COLO668 (cell line): ENCODE data around the gene CRTAC1.

Source experiments
- DNase-seq: peaks from one replicate; lab custom pipeline; 2025; ENCODE audit not compliant: unreplicated experiment; lab: John Stamatoyannopoulos, UW

Gene CRTAC1

DNA sequence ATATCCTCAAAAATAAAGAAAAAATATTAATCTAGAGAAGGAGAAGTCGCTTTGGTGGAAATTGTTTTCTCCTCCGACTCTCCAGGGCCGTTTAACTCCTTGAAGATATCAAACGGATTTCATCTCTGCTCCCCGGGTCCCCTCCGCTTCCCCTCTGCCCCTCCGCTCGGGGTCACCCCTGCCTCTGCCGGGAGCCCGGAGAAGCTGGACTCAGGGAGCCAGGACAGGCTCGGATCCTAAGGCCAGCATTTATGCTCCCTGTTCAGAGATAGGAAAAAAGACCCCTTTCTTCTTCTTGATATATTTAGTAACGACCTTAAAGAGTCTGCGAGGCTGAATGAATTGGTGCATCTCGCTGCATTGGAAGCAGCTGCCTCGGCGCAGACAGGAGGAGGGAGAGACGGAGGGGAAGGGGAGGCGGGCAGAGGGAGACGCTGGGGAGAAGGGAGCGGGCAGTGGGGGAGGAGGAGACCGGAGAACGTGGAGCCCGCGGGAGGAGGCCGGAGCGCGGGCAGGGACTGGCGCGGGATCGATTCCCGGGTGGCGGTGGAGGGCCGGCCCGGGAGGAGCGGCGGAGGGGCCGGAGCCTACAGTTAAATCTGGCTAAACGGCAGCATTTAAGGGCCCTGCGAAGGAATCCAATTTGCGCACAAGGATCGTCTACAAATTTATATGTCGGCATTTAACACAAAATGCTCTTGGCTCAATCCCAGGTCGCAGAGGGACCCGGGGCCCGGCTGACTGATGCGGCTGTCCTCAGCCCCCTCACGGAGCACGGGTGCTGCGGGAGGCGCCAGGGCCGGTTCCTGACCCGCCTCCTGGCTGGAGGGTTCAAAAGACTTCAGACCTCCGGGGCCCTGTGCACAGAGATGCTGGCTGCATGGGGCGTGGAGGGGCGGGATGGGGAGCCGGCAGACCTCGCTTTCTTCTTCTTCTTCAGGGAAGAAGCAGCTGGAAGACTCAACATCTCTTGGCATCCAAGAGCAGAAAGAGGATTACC is 55.6 kb downstream of the CRTAC1 start:
- DNase-seq, result no peak

DNA sequence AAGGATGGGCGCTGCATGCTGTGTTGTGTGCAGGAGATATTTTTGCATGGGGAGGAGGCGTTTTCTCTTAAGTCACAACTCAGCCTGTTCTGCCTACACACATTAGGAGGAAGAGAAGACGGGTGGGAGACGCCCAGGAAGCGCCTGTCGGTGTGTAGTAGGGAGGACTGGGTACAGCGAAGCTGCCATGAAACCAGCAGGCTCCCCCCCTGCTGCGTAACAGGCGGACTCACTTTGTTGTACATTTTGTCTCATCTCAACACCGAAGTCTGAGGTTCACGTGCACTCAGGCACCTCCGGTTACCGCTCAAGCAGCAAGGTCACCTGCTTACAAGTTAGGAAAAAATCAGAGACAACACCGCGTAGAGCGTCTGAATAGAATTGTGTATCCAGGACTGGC is 56.3 kb downstream of the CRTAC1 start:
- no peak for DNase-seq

DNA sequence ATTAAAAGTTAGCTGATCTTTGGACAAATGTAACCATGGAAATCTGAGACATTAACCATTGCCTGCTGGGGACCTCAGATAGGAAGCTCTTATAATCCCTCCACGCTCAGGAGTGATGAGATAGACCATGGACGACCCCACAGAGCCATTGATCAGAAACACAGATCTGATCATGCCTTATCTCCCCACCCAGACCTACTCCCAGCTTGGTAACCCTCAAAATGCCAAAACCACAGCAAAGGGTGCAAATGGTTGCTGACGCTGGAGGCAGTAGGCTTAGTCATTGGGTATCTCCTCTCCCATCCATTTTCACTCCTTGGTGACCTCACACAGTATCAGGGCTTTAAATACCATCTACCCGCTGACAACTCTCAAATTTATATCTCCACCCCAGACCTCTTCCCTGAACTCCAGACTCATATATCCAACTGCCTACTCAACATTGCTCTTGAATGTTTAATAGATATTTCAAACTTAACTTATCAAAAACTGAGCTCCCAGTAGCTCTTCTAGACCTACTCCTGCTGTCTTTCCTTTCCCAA is 60.8 kb downstream of the CRTAC1 start:
- no peak for DNase-seq

DNA sequence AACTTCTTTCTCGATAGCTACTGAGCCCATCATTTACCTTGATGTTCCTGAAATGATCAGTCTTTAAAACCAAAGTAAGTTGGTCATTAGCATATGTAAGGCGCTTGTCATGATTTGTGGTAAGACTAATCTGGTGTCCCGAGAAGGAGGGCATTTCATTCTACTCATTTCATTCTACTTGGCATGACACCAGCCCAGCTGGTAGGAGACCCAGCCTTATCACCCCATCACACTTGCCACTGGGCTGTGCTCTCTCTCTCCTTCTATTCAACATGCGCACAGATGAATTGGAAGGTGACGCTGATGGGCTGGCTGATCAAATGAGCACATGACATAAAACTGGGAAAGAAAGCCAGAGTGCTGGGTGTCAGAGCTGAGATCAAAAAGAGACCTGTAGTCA is 65.7 kb downstream of the CRTAC1 start:
- no peak for DNase-seq

DNA sequence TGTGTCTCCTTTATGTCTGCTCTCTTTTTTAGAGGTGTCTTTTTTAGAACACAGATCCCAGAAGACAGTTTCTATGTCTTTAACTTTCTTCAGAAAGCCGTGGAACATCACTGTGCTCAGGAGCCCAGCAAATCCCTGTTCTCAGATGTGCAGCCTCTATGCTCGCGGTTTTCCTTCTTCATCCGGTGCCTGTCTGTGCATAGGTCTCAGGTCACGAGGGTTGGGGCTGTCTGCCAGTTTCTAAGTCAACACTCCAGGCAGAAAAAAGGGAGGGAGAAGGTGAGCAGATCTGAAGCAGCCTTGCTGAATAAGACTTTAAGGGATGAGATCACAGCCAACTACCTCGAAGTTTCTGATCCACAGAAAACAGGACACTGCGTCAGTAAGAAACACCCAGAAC is 68.5 kb downstream of the CRTAC1 start:
- DNase-seq, result no peak

DNA sequence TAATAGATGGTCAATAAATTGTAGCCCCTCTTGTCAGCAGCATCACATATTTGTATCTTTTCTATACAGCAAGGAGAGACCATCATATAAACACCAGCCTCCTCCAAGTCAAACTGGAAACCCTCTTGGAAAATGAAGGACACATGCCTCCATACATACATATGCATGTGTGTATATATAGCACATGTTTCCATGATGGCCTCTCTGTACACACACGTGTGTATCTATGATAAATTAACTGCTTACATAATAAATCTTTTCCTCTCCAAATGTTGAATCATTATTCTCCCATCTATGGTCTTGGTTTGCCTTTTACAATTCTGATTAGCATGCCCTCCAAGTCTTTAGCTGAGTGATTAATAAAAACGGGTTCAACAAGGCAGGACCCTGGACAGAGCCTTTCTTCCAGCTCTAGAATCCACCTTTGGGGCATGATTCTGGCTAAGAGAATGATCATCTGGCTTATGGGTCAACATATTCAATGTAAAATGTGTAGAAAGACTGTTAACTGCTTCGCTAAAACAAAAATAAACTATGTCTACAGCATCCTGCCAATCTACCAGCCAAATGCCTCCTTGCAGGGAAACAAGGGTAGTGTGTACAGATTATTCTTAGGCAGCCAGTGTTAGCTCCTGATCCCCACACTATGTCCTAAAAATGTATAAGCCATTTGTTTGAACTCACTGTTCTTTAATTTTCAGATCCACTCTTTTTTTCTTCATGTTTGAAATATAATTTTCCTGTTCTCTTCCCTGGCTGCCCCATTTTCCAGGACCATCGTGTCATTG is 70.0 kb downstream of the CRTAC1 start:
- DNase-seq, result no peak

DNA sequence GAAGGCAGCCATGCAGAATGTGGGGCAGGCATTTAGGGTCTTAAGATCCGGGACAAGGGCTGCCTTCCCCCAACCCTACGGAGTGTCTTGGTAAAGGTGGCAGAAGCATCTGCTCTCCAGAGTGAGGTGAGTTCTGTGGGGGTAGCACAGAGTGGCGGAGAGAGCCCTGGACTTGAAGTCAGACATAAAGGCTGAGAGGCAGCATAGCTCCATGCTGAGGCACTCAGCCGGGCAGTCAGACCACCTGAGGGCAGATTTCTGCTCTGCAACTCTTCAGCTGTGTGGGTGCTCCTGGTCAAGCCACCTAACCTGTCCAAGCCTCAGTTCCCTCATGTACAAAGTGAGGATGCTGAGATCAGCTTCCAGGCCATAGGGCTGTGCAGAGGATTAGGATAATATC is 81.0 kb downstream of the CRTAC1 start:
- no peak for DNase-seq

DNA sequence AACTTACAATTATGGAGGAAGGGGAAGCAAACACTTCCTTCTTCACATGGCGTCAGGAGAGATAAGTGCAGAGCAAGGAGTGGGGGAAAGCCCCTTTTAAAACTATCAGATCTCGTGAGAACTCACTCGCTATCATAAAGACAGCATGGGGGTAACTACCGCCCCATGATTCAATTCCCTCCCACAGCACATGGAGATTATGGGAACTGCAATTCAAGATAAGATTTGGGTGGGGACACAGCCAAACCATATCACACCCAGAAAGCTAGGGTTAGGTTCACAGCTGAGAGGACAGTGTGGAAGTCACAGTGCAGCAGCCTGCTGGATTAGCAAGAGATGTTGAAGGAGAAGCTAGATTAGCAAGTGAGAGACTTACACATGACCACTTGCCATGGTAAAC is 81.6 kb downstream of the CRTAC1 start:
- no peak for DNase-seq

DNA sequence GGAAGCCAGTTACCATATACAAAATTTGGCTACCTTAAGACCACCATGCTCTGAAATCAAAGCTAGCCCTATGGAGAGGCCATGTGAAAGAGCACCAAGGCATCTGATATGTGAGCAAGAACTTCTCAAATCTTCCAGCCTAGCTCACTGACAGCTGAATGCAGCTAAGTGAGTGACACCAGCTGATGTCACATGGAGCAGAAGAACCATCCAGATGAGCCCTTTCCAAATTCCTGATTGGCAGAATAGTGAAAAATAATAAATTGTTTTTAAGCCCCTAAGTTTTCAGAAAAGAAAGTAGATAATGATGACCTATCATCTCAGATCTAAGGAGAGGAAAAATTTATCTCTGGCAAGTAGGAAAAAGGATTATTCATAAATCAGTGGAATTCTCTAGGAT is 85.6 kb downstream of the CRTAC1 start:
- no peak for DNase-seq

DNA sequence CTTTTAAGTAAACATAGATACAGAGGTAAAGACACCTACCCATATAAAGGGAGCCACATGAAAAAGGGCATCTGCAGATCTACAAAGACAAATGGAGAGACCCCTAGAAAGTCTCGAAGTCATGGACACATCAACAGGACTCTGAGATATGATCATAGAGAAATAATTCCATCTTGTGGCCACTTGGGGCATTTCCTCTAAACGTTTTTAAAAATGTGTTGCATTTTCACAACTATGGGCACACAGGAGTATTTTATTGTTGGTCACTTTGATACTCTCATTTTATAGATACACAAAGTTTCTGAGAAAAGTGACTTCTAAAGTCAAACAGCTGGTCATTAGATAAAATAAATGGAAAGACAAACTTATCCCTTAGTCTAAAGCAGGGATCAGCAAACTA is 87.1 kb downstream of the CRTAC1 start:
- no peak for DNase-seq

DNA sequence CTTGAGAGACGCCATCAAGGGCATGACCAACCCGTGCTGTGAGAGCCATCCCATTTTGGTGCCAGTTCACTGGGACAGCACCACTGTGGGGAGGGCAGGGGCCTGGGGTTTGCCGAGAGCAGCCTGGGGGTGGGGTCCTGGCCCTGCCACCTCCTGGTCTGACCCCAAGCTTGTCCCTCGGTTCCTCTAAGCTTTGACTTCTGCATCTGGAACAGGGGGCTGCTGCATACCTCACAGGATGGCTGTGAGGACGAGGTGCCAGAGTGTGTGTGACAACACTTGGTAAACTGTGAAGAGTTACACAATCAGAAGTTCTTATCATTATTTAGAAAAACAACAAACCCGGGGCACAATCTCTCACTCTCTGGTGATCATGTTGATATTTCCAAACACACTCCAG is 89.9 kb downstream of the CRTAC1 start:
- DNase-seq, result no peak

DNA sequence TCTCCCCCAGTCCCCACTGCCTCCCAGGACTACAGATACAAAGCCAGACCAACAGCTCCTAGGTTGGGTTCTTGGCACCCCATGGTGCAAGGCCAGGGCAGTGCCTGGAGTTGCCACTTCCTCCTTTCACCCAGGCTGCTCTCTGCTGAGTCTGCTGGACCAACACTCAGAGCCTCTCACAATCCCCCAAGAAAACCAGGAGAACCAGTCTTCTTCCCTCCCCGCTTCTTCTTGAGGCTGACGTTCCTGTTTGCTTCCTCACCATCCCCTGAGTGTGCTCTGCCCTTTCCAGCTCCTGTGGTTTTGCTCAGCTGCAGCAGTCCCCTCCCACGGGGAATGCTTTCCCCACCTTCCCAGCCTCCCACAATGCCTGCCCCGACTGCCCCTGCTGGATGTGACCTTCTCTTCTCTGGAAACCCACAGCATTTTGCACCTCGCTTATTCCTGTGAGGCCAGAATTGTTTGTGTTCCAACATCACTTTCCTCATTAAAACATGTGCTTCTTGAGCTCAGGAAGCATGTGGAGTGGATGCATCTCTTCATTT is 90.9 kb downstream of the CRTAC1 start:
- DNase-seq, result no peak

DNA sequence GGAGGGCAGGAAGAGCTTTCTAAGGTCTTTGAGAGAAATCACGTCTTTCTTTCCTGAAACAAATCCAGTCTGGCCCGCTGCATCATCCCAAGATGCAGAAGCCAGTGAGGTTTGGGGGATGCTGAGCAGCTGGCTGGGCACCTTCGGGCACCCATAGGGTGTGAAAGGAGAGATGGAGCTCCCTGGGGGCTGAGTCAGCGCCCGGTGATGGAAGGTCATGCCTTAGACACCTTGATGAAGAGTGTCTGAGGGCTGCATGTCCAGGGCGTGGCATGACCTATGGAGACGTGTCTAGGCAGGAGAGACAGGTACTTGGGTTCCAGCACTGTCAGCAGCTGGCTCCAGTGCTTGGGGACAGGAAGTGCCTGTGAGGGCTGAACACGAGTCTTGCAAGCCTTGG is 92.5 kb downstream of the CRTAC1 start:
- DNase-seq, result no peak

DNA sequence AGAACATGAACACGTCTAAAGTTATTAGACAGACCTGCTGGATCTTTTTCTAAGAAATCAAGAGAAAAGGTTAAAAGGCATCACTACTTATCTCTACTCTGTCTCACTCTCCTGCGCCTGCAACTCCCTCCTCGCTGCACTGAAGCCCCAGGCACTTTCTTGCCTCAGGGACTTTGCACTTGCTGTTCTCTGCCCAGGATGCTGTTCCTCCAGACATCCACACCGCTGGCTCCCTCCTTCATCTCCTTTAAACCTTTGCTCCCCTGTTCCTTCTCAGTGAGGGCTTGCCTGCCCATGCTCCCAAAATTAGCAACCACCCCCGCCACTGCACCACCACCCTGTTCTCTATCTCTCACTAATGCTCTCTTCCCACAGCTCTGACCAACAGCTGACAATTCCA is 93.4 kb downstream of the CRTAC1 start:
- DNase-seq, result no peak

DNA sequence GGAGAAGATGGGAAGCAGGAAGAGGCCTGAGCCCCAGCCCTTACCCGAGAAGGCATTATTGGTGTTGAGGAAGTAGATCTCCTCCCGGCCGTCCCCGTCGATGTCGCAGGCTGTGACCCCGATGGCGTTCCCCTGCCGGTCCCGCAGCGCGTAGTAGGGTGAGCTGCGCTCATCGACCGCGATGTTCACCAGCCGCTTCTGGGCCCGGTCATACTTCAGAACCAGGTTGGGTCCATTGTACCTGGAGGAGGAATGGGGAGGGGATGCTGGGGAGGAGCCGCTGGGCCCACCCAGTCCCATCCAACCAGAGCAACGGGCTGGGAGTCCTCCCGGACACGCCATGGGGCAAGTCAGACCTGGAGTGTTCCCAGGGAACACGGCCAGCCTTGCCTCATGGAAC is 94.3 kb downstream of the CRTAC1 start:
- DNase-seq, result no peak

DNA sequence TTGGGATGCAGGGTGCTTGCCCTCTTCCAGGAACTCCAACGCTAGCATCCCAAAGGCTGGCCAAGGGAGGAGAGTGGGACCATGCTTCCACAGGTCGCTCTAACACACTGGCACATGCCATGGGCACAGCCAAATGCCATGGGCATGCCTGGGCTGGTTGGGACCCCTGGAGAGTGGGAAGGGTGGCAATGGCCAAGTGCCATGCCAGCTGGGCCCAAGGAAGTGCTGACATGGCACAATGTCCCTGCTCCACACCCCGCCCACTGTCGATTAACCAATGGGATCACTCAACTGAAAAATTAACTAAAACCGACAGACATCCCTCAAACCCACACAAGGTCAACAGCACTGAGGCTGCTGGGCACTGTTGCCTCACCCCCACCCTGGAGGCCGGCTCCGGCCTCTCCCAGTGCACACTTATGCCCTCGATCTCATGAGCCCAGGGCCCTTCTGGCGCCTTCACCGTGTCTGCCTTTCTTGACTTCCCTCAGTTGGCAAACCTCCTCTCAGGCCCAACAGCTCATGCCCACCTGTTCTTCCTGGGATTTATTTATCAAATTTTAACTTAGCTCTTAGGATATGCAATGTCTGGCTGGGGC is 97.4 kb downstream of the CRTAC1 start:
- no peak for DNase-seq

DNA sequence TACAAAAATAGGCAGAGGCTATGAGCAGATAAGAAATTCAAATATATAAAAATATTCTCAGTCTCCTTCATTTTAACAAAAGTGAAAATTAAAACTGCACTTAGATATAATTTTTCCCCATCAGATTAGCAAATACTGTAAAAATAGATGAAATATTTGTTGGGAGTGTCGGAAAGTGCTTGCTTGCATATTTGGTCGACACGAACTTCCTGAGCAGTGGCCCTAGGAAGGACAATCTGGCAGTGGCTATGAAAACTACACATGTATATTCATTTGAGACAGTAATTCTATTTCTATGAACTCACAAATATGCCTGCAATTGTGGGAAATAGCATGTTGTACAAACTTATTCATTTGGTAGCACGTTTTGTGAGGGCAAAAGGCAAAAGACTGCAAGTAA is 99.4 kb downstream of the CRTAC1 start:
- DNase-seq, result no peak

DNA sequence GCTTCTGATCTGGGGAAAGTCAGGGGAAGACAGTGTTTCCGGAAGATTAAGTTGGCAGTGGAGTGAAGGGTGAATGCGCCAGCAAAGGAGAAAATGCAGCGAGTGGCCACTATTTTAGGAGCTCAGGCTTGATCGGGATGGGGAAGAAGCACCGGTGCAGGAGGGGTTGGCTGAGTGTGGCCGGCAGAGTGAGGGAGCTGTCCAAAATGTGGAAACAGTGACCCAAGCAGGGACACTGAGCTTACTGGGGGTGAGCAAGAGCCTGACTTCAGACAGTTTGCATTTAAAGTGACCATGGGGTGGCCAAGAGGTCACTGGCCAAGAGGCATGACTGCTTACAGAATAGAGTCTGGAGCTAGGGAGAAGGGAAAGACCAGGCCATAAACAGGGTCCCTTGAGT is 101.5 kb downstream of the CRTAC1 start:
- DNase-seq, result no peak

DNA sequence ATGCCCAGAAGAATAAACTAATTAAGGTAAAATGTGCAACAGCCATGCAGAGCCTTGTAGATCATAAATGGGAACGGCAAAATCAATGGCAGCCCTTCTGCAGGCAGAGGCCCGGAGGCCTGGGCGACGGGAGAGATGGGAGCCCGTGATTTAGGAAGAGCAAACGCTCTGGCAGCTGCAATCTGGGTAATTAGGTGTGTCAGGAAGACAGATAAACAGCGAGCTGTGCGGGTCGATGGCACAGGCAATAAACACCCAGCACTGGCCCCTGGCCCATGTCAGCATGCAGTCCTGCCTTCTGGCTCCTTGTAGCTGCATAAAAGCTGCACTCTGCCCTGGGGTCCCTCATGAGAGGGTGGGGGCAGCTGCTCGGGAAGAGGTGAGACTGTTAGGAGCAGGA is 102.8 kb downstream of the CRTAC1 start:
- peak; percentile 32 for DNase-seq

DNA sequence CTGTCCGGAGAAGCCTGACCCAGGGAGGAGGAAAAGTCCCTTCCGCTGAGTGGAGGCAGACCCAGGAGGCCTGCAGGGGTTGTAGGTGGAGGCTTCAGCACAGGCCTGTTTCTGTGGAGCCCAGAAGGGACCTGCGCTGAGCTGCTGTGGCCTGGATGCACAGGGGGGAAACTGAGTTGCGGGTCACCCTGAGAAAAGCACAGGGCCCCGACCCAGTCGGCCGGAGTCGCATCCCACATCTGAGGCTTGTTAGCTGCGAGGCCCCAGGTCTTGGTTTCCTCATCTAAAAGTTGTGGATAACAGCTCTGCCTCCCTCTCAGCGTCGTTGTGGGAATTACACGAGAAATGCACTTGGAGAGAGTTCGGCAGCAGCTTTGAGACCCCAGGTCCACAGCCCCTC is 104.4 kb downstream of the CRTAC1 start:
- no peak for DNase-seq

DNA sequence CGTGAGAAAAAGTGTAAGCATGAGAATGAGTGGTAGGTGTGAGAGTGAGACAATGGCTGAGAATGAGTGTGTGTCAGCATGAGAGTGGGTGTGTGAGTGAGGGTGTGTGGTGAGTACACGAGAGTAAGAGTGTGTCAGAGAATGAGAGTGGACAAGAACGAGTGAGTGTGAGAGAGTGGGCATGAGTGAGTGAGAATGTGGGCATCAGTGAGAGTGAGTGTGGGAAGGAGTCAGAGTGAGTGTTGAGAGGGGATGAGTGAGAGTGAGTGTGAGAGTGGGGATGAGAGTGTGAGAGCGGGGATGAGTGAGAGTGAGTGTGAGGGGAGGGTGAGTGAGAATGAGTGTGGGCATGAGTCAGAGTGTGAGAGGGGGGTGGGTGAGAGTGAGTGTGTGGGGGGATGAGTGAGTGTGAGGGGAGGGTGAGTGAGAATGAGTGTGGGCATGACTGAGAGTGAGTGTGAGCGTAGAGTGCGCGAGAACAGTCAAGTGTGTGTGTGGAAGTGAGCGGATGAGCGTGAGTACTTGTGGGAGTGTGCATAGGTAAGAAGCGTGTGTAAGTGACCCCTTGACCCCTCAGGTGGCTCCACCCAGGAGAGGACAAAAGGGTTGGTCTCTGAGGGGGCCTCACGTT is 105.0 kb downstream of the CRTAC1 start:
- DNase-seq, result no peak
